Measurements from ENCODE around the gene ITGAX.

GRCh38 chr16:31416371-31416770, 61.4 kb downstream of the ITGAX start:
- no peak for TF ChIP-seq CTCF (IDR thresholded peaks at IDR 0.05)
- TF ChIP-seq EZH2 (IDR thresholded peaks at IDR 0.05; ENCODE audit: borderline replicate concordance, insufficient read depth, low read depth, low read length, poor library complexity, severe bottlenecking): no peak
